RWPE1 (cell line): ENCODE measurements around the gene SHKBP1.

Experiments
- CTCF ChIA-PET: fragments of 350-600 bp; sonication (Branson Sonifier 250); formaldehyde crosslinking; extraction: SDS; loops from one replicate; lab custom pipeline; 2021; lab: Yijun Ruan, JAX
- POLR2A ChIA-PET: fragments of 400-600 bp; formaldehyde crosslinking; extraction: SDS; loops from one replicate; lab custom pipeline; 2020; ENCODE audit warnings: antibody characterized with exemption; ENCODE audit not compliant: low non-redundant PET; lab: Yijun Ruan, JAX
- DNase-seq: peaks from one replicate; pipeline ENCODE4 v3.0.0; 2012; ENCODE audit warnings: low spot score
- H3K27ac ChIP-seq: fragments of 450-650 bp; 2 replicates; pipeline ENCODE4 v1.5.1; 2017
- CTCF ChIP-seq: fragments of 450-650 bp; conservative IDR thresholded peaks from 2 replicates; pipeline ENCODE4 v1.5.1; 2017; ENCODE audit warnings: low read depth, mild to moderate bottlenecking

SHKBP1 gene

GRCh38 chr19:40575326-40575725 is 1.3 kb upstream of the SHKBP1 start:
- H3K27ac ChIP-seq = 0 out of 2 replicates have a peak overlapping the region, but pooled peaks have one; percentile 72
- POLR2A ChIA-PET = no interaction called here
- no peak for TF ChIP-seq CTCF
- CTCF ChIA-PET = interaction anchor here (0.6 to 1.0 kb wide), 2 partner anchors 13 to 26 kb away, joined by 3 read pairs; no protein-coding TSS in a partner anchor
- no peak for DNase-seq

- ChIA-PET CTCF (no interaction called here), POLR2A (no interaction called here)
- no peak for TF ChIP-seq CTCF
- DNase-seq = no peak
- peak overlapping the region; percentile 72 for H3K27ac ChIP-seq
Measured at GRCh38 chr19:40576151-40576584, 505 bp upstream of the SHKBP1 start.

DNA sequence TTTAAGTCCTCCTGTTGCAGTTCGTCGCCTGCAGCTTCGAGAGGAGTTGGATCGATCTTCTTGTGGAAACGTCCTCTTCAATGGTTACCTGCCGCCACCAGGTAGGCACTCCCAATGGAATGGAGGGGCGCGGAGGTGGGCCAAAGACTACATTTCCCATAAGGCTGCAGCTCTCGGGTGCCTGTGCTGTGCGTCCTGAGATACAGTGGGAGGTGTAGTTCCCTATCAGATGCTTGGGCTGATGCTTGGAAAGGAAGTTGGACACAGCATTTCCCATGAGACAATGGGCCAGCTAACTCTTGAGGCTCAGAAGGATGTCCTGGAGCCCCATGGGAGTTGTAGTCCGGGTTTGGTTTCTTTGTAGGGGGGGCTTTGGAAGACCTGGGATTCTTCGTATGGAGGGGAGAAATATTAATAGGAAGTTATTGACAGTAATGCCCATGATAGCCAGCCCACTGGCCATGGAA is 1.8 kb downstream of the SHKBP1 start:
- CTCF ChIA-PET = no interaction called here
- no peak for DNase-seq
- no peak overlapping the region for H3K27ac ChIP-seq
- TF ChIP-seq CTCF = no peak
- POLR2A ChIA-PET = no interaction called here

DNA sequence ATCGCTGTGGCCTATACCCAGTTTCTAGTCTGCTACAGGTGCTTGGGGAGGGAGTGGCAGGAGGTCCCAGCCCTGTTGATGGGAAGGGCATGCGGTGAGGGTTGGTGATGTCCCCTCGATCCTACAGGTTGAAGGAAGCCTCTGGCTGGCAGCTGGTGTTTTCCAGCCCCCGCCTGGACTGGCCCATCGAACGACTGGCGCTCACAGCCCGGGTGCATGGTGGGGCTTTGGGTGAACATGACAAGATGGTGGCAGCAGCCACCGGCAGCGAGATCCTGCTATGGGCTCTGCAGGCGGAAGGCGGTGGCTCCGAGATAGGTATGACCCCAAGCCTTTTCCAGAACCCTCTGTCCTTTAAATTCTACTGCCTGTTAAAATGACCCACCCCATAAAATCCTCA is 3.9 kb downstream of the SHKBP1 start:
- no peak for DNase-seq
- TF ChIP-seq CTCF = no peak
- H3K27ac ChIP-seq = no peak overlapping the region
- ChIA-PET POLR2A (no interaction called here), CTCF (interaction anchor here (0.6 kb wide), 1 partner anchor 13 kb away, joined by 3 read pairs; no protein-coding TSS in a partner anchor)

GRCh38 chr19:40581531-40581930 is 4.9 kb downstream of the SHKBP1 start:
- no peak for TF ChIP-seq CTCF
- ChIA-PET POLR2A (no interaction called here), CTCF (interaction anchor here (0.6 kb wide), 1 partner anchor 14 kb away, joined by 3 read pairs; no protein-coding TSS in a partner anchor)
- H3K27ac ChIP-seq = no peak overlapping the region
- no peak for DNase-seq

GRCh38 chr19:40582467-40582866 is 5.8 kb downstream of the SHKBP1 start:
- ChIA-PET CTCF (no interaction called here), POLR2A (no interaction called here)
- TF ChIP-seq CTCF = no peak
- no peak overlapping the region for H3K27ac ChIP-seq
- no peak for DNase-seq
